NCI-H2029 (cell line): ENCODE data around the gene NCAPH2.
A peak's percentile ranks its signal among the peaks of the same experiment; 100 is the strongest.

ENCODE experiments used
- DNase-seq: peaks from one replicate; lab custom pipeline; 2025; lab: John Stamatoyannopoulos, UW

The NCAPH2 gene

GRCh38 chr22:50474710-50475651, 33.0 kb upstream of the NCAPH2 start, which contains the start of gene SBF1:
TSS of gene SBF1 (minus strand) at chr22:50475035. CDS start at chr22:50474840, 195 bp downstream.
- DNase-seq: peak; percentile 45

- no peak for DNase-seq
Measured at GRCh38 chr22:50475652-50476002, 32.4 kb upstream of the NCAPH2 start.

GRCh38 chr22:50476868-50477267, 31.2 kb upstream of the NCAPH2 start:
- DNase-seq: no peak

GRCh38 chr22:50477923-50478322, 30.1 kb upstream of the NCAPH2 start:
- DNase-seq: no peak

GRCh38 chr22:50479721-50480120, 28.3 kb upstream of the NCAPH2 start:
- DNase-seq: no peak

GRCh38 chr22:50481045-50481439, 27.0 kb upstream of the NCAPH2 start:
- DNase-seq: no peak

- DNase-seq: no peak
Measured at GRCh38 chr22:50481440-50482106, 26.5 kb upstream of the NCAPH2 start, which contains the start of gene ADM2. TSS of gene ADM2 (plus strand) at chr22:50481543. CDS start at chr22:50481848, 305 bp downstream.

GRCh38 chr22:50482107-50483074, 25.6 kb upstream of the NCAPH2 start:
- no peak for DNase-seq

GRCh38 chr22:50483106-50483505, 24.9 kb upstream of the NCAPH2 start:
- DNase-seq: no peak

- DNase-seq: no peak
Measured at GRCh38 chr22:50483556-50483955, 24.5 kb upstream of the NCAPH2 start.

- no peak for DNase-seq
Measured at GRCh38 chr22:50483977-50484853, 23.8 kb upstream of the NCAPH2 start.

GRCh38 chr22:50485221-50486131, 22.5 kb upstream of the NCAPH2 start:
- no peak for DNase-seq

GRCh38 chr22:50486561-50487289, 21.3 kb upstream of the NCAPH2 start, which contains the start of gene MIOX:
TSS of gene MIOX (plus strand) at chr22:50486859. CDS start at chr22:50486898, 39 bp downstream.
- no peak for DNase-seq

- no peak for DNase-seq
Measured at GRCh38 chr22:50487290-50488005, 20.6 kb upstream of the NCAPH2 start.

GRCh38 chr22:50488006-50488677, 19.9 kb upstream of the NCAPH2 start:
- no peak for DNase-seq

- no peak for DNase-seq
Measured at GRCh38 chr22:50488886-50489285, 19.1 kb upstream of the NCAPH2 start.

GRCh38 chr22:50489363-50490243, 18.4 kb upstream of the NCAPH2 start:
- DNase-seq: no peak
